Glutamatergic neuron (in vitro differentiated cells): ENCODE measurements around the gene DLK1. TPM values are rescaled to one million over a fixed set of nuclear protein-coding genes. Genes with fewer than 3 reads are reported as not detected.

Source experiments
- DNase-seq: peaks from one replicate; pipeline ENCODE4 v3.0.0; 2022
- H3K27ac Mint-ChIP-seq: one replicate; pipeline ENCODE4 v1.8.0; 2020; ENCODE audit warnings: mild to moderate bottlenecking, mixed read lengths, inconsistent platforms; ENCODE audit not compliant: unreplicated experiment
- H3K27me3 Mint-ChIP-seq: one replicate; pipeline ENCODE4 v1.8.0; 2020; ENCODE audit warnings: mild to moderate bottlenecking, moderate library complexity, mixed read lengths, inconsistent platforms; ENCODE audit not compliant: unreplicated experiment
- H3K36me3 Mint-ChIP-seq: one replicate; pipeline ENCODE4 v1.8.0; 2020; ENCODE audit warnings: mild to moderate bottlenecking, mixed read lengths, inconsistent platforms; ENCODE audit not compliant: unreplicated experiment
- H3K4me1 Mint-ChIP-seq: one replicate; pipeline ENCODE4 v1.8.0; 2020; ENCODE audit warnings: mild to moderate bottlenecking, low read depth, mixed read lengths, inconsistent platforms; ENCODE audit not compliant: unreplicated experiment
- H3K4me3 Mint-ChIP-seq: one replicate; pipeline ENCODE4 v1.8.0; 2020; ENCODE audit warnings: mild to moderate bottlenecking, mixed read lengths, inconsistent platforms; ENCODE audit not compliant: unreplicated experiment
- H3K9me3 Mint-ChIP-seq: one replicate; pipeline ENCODE4 v1.8.0; 2020; ENCODE audit warnings: mild to moderate bottlenecking, moderate library complexity, mixed read lengths, inconsistent platforms; ENCODE audit not compliant: unreplicated experiment
- CTCF ChIP-seq: fragments of 200-600 bp; sonication (generic); IDR thresholded peaks from one replicate; pipeline ENCODE4 v1.5.0; 2021; ENCODE audit not compliant: partially characterized antibody, unreplicated experiment
- total RNA-seq: library from RNA; stranded (reverse); fragmentation: NEBNext Ultra II Directional; extraction: Animal tissue kit (Norgen Biotek cat#: 25700); gene quantifications from one replicate; pipeline ENCODE4 v1.2.1, GENCODE V29; 2021; ENCODE audit not compliant: unreplicated experiment

The DLK1 gene
- total RNA-seq, 1 donor from 2014 or later = 37.3 TPM

GRCh38 chr14:100679153-100679552 lies 47.5 kb upstream of the DLK1 start:
- Mint-ChIP-seq H3K9me3 (peaks cover 7% of the 10 kb centered on the region), H3K4me3 (no peak overlapping the region), H3K36me3 (no peaks in the 10 kb centered on the region), H3K27me3 (peaks cover 5% of the 10 kb centered on the region), H3K4me1 (peaks cover 22% of the 10 kb centered on the region), H3K27ac (peak overlapping the region; percentile 38)
- TF ChIP-seq CTCF = no peak
- no peak for DNase-seq

- H3K36me3 Mint-ChIP-seq = no peaks in the 10 kb centered on the region
- no peak for DNase-seq
- no peak overlapping the region for H3K27ac Mint-ChIP-seq
- peaks cover 5% of the 10 kb centered on the region for H3K27me3 Mint-ChIP-seq
- no peak overlapping the region for H3K4me3 Mint-ChIP-seq
- H3K4me1 Mint-ChIP-seq = peaks cover 15% of the 10 kb centered on the region
- no peak for TF ChIP-seq CTCF
- H3K9me3 Mint-ChIP-seq = peaks cover 6% of the 10 kb centered on the region
Measured at GRCh38 chr14:100679707-100680438, 46.8 kb upstream of the DLK1 start.

DNA sequence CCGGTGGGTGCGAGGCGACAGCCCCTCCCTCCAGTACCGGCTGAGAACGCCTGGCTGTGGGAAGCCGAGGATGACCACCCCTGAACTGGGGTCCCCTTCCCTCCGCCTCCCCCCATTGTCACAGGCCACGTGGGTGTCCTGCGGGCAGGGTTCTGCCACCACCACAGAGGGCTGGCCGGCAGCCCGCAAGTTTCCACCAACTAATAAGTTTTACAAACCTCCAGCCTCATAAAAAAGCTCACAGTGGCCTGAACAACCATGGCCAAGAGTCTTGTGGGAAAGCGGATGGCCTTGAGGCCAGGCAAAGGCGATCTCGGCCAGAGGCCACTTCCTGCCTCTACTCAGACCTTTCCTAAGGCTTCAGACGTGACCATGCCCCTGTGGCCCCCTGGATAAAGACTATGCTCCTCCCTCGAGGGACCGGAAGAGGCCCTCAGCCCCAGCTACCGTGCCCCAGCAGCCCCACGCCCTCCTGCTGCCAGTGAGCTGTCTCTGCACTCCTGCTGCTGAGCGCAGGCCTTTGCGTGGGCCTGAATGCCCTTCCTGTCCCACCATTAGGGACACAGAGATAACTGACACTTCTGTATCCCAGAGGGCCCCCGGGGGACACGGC lies 46.1 kb upstream of the DLK1 start:
- peaks cover 12% of the 10 kb centered on the region for H3K4me1 Mint-ChIP-seq
- TF ChIP-seq CTCF = no peak
- no peaks in the 10 kb centered on the region for H3K36me3 Mint-ChIP-seq
- peaks cover 7% of the 10 kb centered on the region for H3K9me3 Mint-ChIP-seq
- no peak overlapping the region for H3K27ac Mint-ChIP-seq
- no peak overlapping the region for H3K4me3 Mint-ChIP-seq
- no peak for DNase-seq
- peaks cover 8% of the 10 kb centered on the region for H3K27me3 Mint-ChIP-seq

DNA sequence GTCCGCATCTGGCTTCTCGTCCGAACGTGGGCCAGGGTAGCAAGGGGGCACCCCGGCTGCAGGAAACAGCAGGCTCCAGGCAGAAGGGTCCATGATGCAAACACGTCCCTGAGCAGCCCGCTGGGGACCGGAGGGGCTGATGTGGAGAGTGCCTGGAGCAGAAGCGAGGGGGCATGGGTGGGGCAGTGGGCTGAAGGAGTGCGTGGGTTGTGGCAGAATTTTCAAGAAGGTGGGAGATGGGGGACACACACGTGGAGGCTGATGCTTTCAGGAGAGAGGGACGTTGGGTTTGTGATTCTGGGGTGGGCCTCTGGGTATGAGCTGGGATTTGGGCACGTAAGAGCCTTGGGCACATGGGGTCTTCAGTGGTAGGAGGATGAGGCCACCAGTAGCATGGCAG lies 45.6 kb upstream of the DLK1 start:
- Mint-ChIP-seq H3K27me3 (peaks cover 8% of the 10 kb centered on the region), H3K36me3 (no peaks in the 10 kb centered on the region), H3K4me1 (peaks cover 10% of the 10 kb centered on the region), H3K9me3 (peaks cover 7% of the 10 kb centered on the region), H3K27ac (no peak overlapping the region), H3K4me3 (no peak overlapping the region)
- DNase-seq = no peak
- no peak for TF ChIP-seq CTCF

DNA sequence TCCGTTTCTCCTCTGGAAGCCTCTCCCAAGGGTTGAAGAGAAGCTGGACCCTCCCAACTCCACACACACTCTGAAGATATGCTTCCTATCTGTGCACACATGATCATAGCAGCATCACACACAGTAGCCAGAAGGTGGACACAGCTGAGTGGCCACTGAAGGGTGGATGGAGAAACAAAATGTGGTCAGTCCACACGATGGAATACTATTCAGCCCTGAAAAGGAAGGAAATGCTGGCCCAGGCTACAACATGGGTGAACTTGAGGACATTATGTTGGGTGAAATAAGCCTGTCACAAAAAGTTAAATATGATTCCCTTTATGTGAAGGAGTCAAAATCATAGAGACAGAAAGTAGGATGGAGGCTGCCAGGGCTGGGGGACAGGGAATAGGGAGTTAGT lies 43.9 kb upstream of the DLK1 start:
- Mint-ChIP-seq H3K27ac (no peak overlapping the region), H3K36me3 (no peaks in the 10 kb centered on the region), H3K9me3 (peaks cover 7% of the 10 kb centered on the region), H3K27me3 (peaks cover 8% of the 10 kb centered on the region), H3K4me3 (no peak overlapping the region), H3K4me1 (peaks cover 3% of the 10 kb centered on the region)
- no peak for TF ChIP-seq CTCF
- DNase-seq = no peak
